Measurements from ENCODE around the gene MTURN.

MTURN gene

DNA sequence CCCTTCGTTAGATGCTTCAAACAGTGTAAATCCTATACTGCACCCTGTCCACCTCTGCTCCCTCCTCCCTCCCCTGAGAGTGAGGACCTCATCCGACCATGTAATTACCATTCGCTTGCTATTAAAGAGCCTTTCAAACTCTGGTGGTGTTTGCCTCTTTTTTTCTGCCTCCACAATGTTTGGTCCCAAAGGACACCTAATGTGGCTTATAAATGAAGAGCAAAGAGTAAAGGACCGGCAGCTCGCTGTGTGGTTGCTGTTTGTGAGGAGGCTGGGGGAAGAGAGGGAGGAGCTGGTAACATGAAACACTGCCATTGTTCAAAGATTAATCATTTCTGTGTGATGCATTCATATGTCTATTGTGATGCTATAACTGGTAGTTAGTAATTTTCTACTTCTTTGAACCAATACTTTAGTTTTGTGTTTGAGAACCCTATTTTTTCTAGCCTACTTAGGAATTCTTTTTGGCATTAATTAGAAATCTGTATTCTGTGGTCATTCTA lies 27.9 kb downstream of the MTURN start:
- DNase-seq (ENCODE audit: low read depth): no peak

GRCh38 chr7:30163231-30163894 lies 28.6 kb downstream of the MTURN start:
- no peak for DNase-seq (ENCODE audit: low read depth)

GRCh38 chr7:30164567-30164966 lies 29.8 kb downstream of the MTURN start:
- no peak for DNase-seq (ENCODE audit: low read depth)

GRCh38 chr7:30165590-30165989 lies 30.8 kb downstream of the MTURN start:
- DNase-seq (ENCODE audit: low read depth): no peak

DNA sequence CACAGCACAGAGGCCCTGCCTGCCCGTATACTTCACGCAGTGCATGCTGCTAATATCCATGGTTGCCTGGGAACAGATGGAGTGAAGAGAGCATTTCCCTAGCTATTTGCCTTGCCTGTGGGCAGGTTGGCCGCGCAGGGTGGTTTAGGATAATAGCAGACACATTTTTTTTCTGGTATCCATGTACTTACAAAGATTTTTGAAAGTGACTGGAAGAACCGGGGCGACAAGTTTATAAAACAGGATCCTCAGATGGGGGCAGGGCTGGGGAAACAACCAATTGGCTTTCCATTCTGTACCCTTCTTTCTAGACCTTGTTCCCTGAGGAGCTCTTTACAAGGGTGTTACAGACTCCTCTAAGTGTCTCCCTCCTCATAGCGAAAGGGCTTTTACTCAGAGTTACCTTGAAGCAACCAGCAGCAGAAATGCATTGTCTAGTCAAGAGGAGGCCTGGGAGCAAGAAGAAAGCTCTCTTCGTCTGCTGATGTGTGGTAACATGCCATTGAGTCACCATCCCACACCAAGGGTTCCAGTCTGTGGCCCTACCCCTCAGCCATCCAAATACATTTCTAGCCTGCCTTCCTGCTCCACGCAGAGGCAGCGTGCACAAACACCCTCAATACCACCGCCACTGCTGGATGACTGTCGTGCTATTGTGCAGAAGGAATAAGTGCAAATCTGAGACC lies 31.5 kb downstream of the MTURN start:
- no peak for DNase-seq (ENCODE audit: low read depth)

DNA sequence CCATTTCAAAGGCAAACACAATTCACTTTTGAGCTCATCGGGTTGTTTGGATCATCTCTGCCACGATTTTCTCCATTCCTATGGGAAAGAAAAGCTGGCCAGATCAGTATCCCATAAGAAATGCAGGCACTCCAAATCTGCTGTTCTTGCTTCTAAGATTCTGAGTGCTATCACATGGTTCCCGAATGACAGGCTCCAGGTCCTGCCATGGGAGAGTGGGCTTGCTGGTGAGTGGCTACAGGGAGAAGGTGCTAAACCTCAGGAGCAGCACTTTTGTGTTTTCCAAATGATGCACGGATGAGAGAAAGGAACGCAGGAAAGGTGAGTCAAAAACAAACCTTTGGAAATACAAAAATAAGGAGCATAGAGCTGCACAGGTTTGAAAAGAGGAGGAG lies 32.1 kb downstream of the MTURN start:
- no peak for DNase-seq (ENCODE audit: low read depth)

GRCh38 chr7:30167901-30168300 lies 33.1 kb downstream of the MTURN start:
- DNase-seq (ENCODE audit: low read depth): no peak

DNA sequence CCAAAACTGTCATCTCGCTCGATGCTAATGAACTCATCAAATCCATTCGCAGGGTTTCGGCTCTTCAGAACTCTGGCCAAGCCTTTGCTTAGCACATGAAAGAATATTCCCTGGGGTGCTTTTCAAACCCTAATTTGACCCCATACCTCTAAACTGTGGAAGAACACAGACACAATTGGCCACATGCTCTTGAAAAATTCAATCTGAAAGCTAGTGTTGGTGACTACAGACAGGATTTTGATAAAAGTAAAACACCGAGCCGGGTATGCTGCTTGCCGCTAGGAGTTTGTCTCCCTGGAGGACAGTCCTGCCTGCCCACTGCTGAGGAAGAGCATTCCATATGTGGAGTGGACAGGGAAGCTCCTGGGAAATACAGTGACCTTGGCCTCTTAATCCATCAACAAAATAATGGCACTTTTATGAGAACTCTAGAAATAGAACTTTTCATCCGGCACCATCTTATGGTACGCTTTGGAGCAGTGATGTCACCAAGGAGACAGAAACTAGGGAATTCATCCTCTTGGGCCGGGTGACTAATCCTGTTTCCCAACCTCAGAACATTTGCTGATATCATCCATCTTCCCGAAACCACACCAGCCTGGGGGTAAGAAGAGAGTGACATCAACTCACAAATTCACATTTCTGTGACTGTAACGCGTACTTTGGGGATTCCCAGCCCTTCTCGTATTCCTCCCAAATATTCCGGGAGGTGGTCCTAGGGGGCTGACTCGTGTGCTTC lies 34.2 kb downstream of the MTURN start:
- no peak for DNase-seq (ENCODE audit: low read depth)

- no peak for DNase-seq (ENCODE audit: low read depth)
Observed at GRCh38 chr7:30169579-30169978, 34.8 kb downstream of the MTURN start.

- no peak for DNase-seq (ENCODE audit: low read depth)
Observed at GRCh38 chr7:30170476-30171205, 35.9 kb downstream of the MTURN start.

DNA sequence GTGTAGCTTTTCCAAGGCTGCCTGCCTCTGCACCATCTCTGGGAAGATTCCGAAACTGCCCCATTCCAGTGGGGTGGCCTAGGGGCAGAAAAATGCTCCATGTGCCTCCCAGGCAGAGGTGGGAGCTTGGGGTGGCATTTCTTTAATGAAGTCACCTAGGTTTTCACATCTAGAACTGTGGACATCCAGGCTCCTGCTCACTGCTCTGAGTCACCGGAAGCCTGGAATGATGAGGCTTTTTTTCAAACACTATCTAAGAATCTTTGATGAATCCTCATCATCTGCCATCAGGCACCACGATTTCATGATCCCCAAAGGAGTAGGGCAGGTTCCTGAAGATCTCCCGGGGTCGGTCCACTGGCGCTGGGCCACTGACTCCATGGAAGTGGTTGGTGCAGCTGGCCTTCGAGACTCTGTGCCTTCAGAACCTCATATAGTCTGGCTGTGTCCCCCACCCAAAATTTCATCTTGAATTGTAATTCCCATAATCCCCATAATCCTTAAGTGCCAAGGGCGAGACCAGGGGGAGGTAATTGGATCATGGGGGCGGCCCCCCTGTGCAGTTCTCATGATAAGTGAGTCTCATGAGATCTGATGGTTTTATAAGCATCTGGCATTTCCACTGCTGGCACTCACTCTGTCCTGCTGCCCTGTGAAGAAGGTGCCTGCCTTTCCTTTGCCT lies 37.1 kb downstream of the MTURN start:
- no peak for DNase-seq (ENCODE audit: low read depth)

DNA sequence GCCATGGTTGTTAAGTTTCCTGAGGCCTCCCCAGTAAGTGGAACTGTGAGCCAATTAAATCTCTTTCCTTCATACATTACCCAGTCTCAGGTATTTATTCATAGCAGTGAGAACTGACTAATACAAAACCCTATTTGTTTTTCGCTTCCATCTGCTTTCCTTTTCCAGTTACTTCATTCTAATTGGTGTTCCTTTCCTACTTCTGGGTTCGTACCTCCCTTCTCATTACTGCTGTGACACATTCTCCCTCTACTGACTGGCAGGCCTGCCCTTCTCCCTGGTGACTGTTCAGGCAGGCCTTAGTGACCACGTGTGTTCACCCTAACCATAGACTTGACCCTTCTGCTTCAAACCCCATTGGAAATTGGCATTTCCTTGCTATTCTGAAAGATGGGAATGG lies 37.7 kb downstream of the MTURN start:
- DNase-seq (ENCODE audit: low read depth): no peak

GRCh38 chr7:30173058-30173897 lies 38.5 kb downstream of the MTURN start:
- no peak for DNase-seq (ENCODE audit: low read depth)

DNA sequence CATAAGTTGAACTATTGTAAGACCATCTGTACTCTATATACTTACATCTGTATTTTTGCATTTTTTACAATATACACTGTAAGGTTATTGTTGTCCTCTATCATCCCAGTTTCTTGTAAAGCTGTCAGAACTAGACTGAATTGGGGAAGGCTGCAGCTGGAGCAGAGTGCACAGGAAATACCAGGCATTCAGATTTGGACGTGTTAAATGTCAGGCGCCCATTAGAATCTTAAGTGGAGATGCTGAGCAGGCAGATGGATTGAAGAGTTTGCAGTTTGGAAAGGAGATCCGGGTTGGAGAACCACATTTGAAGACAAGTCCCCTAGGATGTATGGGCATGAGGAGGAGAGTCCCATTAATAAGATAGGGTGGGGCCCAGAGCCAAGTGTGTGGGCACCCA lies 40.4 kb downstream of the MTURN start:
- no peak for DNase-seq (ENCODE audit: low read depth)

- DNase-seq (ENCODE audit: low read depth): no peak
Observed at GRCh38 chr7:30175636-30176147, 40.9 kb downstream of the MTURN start.

DNA sequence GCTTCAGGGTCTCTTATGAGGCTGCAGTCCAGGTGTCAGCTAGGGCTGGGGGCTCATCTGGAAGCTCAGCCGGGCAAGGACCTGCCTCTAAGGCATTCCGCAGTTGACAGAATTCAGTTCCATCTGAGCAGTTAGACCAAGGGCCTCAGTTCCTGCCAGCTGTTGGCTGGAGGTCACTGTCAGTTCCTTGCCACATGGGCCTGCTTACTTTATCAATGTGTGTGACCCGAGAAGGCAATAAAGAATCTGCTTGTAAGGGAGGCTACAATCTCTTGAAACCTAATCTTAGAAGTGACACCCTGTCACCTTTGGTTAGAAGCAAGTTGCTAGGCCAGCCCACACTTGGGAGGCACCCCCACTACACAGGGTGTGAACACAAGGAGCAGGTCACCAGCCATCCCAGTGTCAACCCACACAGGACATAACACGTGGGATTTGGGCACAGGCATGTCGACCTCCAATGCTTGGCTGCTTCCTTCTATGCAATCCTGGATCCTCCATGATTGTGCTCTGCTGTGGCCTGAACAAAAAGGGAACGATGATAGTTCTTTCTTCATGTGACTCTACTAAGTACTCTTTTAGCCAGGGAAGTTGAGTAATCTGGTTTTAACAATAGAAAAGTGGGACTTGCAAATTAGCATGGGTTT lies 41.8 kb downstream of the MTURN start:
- DNase-seq (ENCODE audit: low read depth): no peak

- no peak for DNase-seq (ENCODE audit: low read depth)
Observed at GRCh38 chr7:30177186-30177585, 42.4 kb downstream of the MTURN start.

DNA sequence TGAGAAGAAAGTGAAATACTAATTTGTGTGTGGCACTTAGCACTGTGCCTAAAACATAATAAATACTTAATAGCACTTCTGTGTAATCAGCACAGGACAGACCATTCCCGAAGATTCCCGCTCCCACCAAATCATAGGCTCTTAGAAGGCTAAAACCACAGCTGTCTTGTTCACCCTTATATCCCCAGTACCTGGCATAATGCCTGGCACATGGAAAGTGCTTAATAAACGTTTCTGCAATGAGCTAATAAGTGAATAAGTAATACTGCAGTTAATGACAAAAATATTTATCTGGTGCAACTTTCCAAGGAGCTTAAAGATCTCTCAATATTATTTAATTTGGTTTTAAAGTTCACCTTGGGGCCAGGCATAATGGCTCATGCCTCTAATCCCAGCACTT lies 43.2 kb downstream of the MTURN start:
- DNase-seq (ENCODE audit: low read depth): no peak

DNA sequence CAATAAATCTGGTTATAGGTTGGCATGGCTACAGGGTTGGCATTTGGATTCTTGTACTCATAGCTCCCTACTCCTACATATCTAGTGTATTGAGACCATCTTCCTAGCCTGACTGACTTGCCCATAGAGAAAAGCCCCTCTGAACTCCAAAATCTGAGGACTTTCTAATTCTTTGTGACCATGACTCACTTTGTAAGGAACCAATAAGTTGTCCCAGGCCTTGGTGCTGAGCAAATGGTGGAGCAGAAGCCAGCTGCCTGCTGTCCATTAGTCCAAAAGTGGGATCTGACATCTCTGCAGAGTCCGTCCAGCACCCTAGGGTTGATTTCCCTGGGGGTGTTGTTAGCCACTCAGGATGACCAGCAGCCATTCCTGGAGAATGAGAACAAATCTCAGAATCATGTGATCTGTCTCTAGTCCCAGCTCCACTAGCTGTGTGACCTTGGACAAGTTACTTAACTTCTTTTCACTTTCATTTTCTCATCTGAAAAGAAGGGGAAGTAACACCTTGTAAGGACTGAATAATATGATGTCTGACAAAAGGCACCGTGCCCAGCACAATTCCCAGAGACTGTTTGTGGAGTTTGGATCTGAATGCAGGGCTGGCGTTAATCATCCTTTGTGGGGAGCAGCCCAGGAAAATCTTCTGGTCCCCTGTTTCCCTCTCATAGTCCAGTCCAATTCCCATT lies 44.1 kb downstream of the MTURN start:
- DNase-seq (ENCODE audit: low read depth): no peak

DNA sequence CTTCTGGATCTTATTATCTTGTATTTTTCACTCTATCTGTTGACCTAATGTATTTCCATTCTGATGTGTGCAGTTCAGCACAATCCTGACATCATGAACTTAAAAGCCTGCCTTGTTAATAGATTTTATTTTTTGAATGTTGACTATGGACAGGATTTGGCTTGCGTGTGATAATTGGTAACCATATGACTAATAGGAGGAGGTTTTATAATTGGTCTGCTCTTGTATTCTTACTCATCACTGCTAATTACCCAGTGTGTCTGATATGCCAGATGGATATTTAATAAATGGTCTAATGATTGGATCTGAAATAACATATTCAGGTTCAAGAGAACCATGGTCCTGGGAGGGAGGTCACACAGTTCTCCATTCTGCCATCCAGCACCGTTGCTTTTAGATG lies 45.9 kb downstream of the MTURN start:
- no peak for DNase-seq (ENCODE audit: low read depth)
